GM19043 (cell line): ENCODE data around the gene VEGFD.

Experiments
- ATAC-seq: cut with Tn5 transposase; IDR thresholded peaks from one replicate; pipeline ENCODE4 v1.9.1; 2021; ENCODE audit warnings: low read depth; ENCODE audit not compliant: unreplicated experiment

Gene VEGFD

GRCh38 chrX:15384304-15384703, at the start of gene VEGFD:
Gene VEGFD (minus strand): TSS chrX:15384413. CDS start chrX:15383946, 467 bp downstream.
- no peak for ATAC-seq

- no peak for ATAC-seq
These were observed 46.4 kb upstream of the VEGFD start for GRCh38 chrX:15430584-15430983.

- ATAC-seq = no peak
These were observed 45.9 kb upstream of the VEGFD start for GRCh38 chrX:15430076-15430475.

DNA sequence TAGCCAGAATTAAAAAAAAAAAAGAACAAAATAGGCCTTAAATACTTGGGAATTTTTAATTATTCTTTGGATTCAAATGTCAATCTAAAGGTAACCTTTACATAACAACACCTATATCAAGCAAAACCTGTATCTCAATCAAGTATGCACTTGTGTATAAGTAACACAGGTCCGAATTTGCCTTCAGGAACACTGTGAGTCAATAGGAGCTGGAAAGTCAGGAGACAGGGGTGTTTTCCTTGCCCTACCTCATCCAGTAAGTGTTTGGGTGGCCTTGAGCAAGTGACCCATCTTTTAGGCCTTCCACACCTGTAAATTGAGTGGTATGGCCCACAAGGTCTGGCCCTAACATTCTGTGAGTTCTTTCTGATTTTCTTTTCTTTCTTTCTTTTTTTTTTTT, 40.8 kb upstream of the VEGFD start:
- no peak for ATAC-seq

GRCh38 chrX:15418707-15419181, 34.5 kb upstream of the VEGFD start:
- no peak for ATAC-seq

DNA sequence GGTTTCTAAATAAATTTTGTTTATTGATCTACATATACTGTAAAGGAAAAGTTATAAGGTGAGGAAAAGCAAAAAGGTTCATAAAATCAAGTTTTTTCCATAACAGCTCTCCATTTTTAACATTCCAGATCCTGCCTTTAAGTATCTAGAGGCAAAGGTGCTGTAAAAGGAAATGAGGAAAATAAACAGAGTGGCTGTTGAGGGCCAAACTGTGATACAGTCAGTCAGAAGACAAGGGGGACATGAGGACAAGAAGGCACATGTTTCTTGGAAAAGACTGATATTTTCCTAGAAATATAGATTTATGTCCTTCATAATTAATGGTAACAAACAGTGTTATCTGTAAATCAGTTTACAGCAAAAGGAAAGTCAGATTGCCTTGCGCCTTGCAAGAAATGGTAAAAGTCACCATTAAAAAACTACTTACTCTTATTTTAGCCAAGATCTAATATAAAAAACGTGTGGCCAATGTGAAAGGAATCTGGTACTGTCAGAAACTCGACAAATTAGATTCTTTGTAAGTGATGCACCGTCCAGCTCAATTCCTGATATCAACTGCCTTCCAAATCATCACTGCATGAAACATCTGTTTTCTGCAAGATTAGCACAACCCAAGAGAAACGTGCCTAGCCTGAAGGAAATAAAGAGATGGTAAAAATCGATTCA, 34.0 kb upstream of the VEGFD start:
- ATAC-seq = no peak

- ATAC-seq = no peak
These were observed 32.1 kb upstream of the VEGFD start for GRCh38 chrX:15416133-15416993.

DNA sequence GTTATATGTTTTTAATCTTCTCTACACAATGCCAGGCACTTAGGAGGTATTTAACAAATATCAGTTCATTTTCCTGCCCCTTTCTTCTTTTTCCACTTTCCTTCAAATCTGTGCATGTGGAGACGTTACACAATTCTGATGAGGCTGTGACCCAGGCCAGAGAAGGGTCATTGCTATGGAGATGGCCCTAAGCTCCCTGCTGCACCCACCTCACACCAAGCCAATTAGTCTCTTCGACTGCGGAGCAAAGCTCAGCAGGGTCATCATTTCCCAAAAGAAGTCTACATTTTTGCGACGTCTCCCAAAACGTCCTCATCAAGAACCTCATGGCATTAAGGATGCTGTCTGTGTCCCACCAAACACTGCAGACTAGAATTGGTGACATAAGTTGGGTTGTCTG, 28.9 kb upstream of the VEGFD start:
- ATAC-seq = no peak

GRCh38 chrX:15410947-15411346, 26.7 kb upstream of the VEGFD start:
- no peak for ATAC-seq

- ATAC-seq = no peak
These were observed 26.2 kb upstream of the VEGFD start for GRCh38 chrX:15410430-15410829.

DNA sequence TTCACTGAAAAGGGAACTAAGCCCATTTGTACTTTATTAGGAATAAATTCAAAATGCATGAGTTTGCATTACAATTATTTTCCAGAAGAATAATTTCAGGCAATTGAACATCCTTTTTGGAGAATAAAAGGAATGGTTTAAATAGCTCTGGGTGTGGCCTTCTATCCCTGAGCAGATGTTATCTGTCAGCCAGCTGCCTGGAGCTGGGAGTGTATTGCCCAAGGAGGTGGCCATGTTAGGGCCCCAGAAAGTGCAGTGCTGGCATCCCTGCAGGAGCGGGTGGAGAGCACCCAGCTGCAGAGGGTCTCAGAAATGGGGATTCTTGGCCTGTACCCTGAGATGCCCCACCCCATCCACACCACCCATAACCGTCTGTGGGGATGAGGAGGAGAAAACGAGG, 21.6 kb upstream of the VEGFD start:
- no peak for ATAC-seq

DNA sequence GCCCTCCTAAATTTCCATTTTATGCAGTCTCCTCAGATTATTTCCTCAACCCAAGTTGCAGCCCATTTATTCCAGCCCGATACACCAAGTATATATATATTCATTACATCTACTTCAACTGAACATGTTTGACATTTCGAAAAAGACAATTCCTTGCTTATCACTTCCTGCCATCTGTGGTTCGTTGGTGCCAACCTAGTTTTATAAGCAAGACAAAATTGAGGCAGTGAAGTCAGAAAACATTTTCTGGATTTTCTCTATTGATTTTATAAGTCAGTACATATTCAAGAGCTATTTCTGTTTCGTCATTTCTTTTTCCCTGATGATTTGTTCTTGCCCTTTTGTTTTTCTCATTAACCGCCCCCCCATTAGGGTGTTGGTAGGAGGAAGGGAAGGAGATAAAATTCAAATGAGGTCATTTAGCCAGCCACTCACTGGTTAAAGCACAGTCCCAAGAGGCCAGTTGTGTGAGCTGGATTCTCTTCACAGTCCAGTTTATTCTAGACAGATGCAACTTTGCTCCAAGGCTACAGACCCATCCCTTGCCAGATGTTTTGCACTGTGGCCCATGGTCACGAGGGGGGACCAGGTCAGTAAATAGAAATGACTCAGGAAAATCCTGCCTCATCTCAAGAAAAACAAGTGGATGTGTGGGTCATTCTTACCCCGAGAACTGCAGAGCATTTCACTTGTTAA, 20.3 kb upstream of the VEGFD start:
- ATAC-seq = no peak

DNA sequence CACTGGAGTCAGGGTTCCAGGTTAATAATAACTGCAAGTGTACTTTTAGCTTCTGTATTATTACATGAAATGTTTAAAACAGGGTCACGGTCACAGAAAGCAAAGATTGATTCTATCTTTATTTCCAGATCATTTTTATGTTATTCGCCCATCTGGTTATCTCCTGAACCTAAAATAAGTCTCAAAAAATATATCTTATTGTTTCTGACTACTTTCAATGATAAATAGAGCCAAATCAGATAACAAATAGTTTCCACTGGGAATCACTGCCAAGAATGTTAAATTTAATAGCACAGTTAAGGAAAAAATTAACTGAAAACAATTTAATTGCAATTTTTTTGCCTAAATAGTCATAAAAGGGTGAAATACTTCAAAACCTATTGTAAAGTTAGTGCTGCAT, 17.2 kb upstream of the VEGFD start:
- no peak for ATAC-seq

- no peak for ATAC-seq
These were observed 15.8 kb upstream of the VEGFD start for GRCh38 chrX:15399962-15400391.

GRCh38 chrX:15398874-15399273, 14.7 kb upstream of the VEGFD start:
- ATAC-seq = no peak

DNA sequence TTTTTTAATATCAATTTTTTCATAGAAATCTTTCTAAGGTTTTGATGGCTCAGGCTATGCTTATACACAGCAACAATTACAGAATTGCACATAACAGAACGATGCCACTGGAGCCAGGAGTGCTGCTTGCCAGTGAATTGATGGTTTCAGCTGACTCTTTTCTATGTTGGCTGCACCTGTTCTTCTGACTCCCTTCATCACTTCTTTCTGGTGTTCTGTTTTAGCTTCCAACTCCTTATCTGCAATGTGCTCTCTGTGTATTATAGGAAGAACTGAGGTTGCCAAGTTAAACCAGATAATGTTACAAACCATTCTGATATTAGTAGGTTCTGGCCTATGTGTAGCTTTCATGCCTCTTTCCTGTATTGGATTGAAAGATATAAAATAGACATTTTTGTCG, 11.6 kb upstream of the VEGFD start:
- ATAC-seq = no peak

DNA sequence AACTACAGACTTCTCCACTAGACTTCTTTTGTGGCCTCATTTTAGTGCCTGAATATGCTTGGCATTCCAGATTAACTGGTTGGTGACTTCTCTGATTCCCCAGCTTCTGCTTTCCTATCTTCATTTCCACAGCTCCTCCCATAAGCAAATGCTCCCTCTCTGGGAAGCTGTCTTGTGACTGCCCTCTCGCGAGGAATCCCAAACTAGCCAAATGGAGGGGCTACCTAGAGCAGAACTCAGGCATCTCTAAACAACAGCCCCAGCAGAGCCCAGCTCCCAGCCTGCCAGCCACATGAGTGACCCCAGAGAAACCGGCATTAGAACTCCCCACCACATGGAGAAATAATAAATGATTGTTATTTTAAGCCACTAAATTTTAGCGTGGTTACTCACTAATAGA, 7.6 kb upstream of the VEGFD start:
- ATAC-seq = no peak

DNA sequence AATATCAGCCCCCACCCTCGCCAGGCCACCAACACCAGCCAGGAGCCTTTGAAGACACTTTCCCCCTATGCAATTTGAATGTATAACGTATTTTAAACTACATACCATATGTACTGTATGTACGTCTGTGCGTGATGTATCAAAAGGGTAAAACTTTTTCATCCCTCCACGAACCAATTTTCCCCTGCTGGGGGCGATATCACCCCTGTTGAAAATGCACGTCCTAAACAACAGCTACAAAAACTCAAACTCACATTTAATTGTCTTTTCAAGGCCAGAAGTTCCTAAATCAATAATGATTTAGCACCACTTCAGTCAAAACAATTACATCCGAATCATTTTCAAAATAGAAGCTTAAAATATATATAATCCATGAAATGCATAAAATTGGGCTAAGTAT, 1.4 kb downstream of the VEGFD start:
- no peak for ATAC-seq

DNA sequence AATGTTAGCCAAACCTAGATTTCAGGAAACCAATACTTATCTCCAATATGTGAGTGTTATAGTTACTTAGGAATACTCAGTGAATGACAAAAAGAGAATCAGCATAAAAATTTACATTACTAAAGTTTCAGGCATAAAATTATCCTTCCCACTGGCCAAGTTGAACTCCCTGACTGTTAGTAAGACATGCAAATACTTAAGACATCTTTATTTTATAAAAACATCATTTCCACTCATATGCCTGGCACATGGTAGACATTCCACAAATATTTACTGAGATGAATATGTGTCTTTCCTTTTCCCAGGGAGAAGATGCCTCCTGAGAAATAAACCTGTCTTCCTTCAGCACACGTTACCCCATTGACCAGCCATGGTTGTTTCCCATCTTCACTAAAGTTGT, 7.3 kb downstream of the VEGFD start:
- ATAC-seq = no peak

DNA sequence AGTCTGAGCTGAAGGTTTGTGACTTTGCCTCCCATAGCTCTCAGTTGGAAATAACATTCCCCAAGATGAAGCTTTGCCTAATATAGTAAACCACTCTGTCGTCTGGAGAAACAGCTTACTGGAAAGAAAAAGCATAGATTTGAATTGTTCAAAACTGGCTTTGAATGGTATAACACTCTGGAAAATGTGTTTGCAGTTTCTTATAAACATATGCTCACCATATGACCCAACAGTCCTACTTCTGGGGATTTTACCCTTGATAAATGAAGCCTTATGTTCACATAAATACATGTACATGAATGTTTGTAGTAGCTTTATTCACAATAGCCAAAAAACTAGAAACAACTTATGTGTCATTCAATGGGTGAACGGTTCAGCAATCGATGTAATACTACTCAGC, 10.2 kb downstream of the VEGFD start:
- no peak for ATAC-seq
